Prostate gland (tissue), 2 donors: ENCODE measurements around the gene C5AR2.

Experiments
- CTCF ChIP-seq, 4 experiments: fragments of 200-600 bp in 2 of 4; fragments of 450-650 bp in 2 of 4; sonication (generic) in 2 of 4; IDR thresholded peaks; 1 replicate in 3 of 4; 2 replicates in 1 of 4; pipeline ENCODE4 v1.5.1; 2016 to 2019; ENCODE audit warnings: antibody characterized with exemption in 4 of 4, mild to moderate bottlenecking in 2 of 4, moderate library complexity in 2 of 4
- POLR2AphosphoS5 ChIP-seq: sonication (generic); formaldehyde crosslinking; IDR thresholded peaks from one replicate; pipeline ENCODE4 v1.6.1; 2017; ENCODE audit warnings: antibody characterized with exemption

- TF ChIP-seq CTCF (IDR thresholded peaks at IDR 0.05) (peak; percentile 23 to 81 (median 67)), POLR2AphosphoS5 (peak; percentile 14)
Measured at GRCh38 chr19:47296036-47296435, 35.9 kb upstream of the C5AR2 start.
